ENCODE measurements around the gene NAV3. TPM values are rescaled to one million over a fixed set of nuclear protein-coding genes. Genes with fewer than 3 reads are reported as not detected.

The NAV3 gene
- polyA plus RNA-seq, 1 donor from 2014 or later: 36.9 TPM

- no peaks in the 10 kb centered on the region for H3F3A ChIP-seq (ENCODE audit: insufficient read depth, low read length, poor library complexity, severe bottlenecking)
- H3K36me3 ChIP-seq (ENCODE audit: insufficient read depth, low read length): no peaks in the 10 kb centered on the region
- H3K9me3 ChIP-seq (ENCODE audit: low read length): no peaks in the 10 kb centered on the region
- H3K9me2 ChIP-seq (ENCODE audit: insufficient read depth, low read length): no peaks in the 10 kb centered on the region
- TF ChIP-seq REST (IDR thresholded peaks at IDR 0.05; ENCODE audit: borderline replicate concordance) (no peak), SMC3 (conservative IDR thresholded peaks at IDR 0.05; ENCODE audit: poor library complexity) (no peak), TAF1 (IDR thresholded peaks at IDR 0.05; ENCODE audit: low read depth) (no peak), CTCF (IDR thresholded peaks at IDR 0.05; ENCODE audit: poor library complexity, severe bottlenecking) (no peak), POLR2AphosphoS5 (IDR thresholded peaks at IDR 0.05) (no peak), RAD21 (conservative IDR thresholded peaks at IDR 0.05) (no peak), EZH2 (IDR thresholded peaks at IDR 0.05; ENCODE audit: borderline replicate concordance, insufficient read depth, low read length, poor library complexity, severe bottlenecking) (no peak), EP300 (conservative IDR thresholded peaks at IDR 0.05; ENCODE audit: poor library complexity, severe bottlenecking) (no peak), MXI1 (conservative IDR thresholded peaks at IDR 0.05; ENCODE audit: poor library complexity, severe bottlenecking) (no peak)
- H2AFZ ChIP-seq (ENCODE audit: low read depth, low read length): no peak overlapping the region
- H4K20me1 ChIP-seq (ENCODE audit: insufficient read depth): no peaks in the 10 kb centered on the region
- H3K27me3 ChIP-seq (ENCODE audit: insufficient read depth, low read depth, low read length): no peaks in the 10 kb centered on the region
- no peak overlapping the region for H3K9ac ChIP-seq (ENCODE audit: low read length)
- no peak overlapping the region for H3K27ac ChIP-seq (ENCODE audit: low read length)
- no peak overlapping the region for H3K4me2 ChIP-seq (ENCODE audit: low read length)
- H3K4me3 ChIP-seq (ENCODE audit: low read length): no peak overlapping the region
- no peaks in the 10 kb centered on the region for H3K79me2 ChIP-seq (replicated peaks; ENCODE audit: insufficient read depth, low read length)
These were observed 11.7 kb downstream of the NAV3 start for GRCh38 chr12:77842430-77842829.

- H3K27me3 ChIP-seq (ENCODE audit: insufficient read depth, low read depth, low read length): no peaks in the 10 kb centered on the region
- H3K79me2 ChIP-seq (replicated peaks; ENCODE audit: insufficient read depth, low read length): no peaks in the 10 kb centered on the region
- no peaks in the 10 kb centered on the region for H3K36me3 ChIP-seq (ENCODE audit: insufficient read depth, low read length)
- H2AFZ ChIP-seq (ENCODE audit: low read depth, low read length): no peak overlapping the region
- no peak for TF ChIP-seq EZH2 (IDR thresholded peaks at IDR 0.05; ENCODE audit: borderline replicate concordance, insufficient read depth, low read length, poor library complexity, severe bottlenecking)
- no peak for TF ChIP-seq RAD21 (conservative IDR thresholded peaks at IDR 0.05)
- TF ChIP-seq TAF1 (IDR thresholded peaks at IDR 0.05; ENCODE audit: low read depth): no peak
- H3F3A ChIP-seq (ENCODE audit: insufficient read depth, low read length, poor library complexity, severe bottlenecking): no peaks in the 10 kb centered on the region
- no peak overlapping the region for H3K9ac ChIP-seq (ENCODE audit: low read length)
- no peak overlapping the region for H3K4me3 ChIP-seq (ENCODE audit: low read length)
- H3K9me3 ChIP-seq (ENCODE audit: low read length): no peaks in the 10 kb centered on the region
- no peak overlapping the region for H3K4me2 ChIP-seq (ENCODE audit: low read length)
- H4K20me1 ChIP-seq (ENCODE audit: insufficient read depth): no peaks in the 10 kb centered on the region
- H3K27ac ChIP-seq (ENCODE audit: low read length): no peak overlapping the region
- no peaks in the 10 kb centered on the region for H3K9me2 ChIP-seq (ENCODE audit: insufficient read depth, low read length)
These were observed 15.1 kb downstream of the NAV3 start for GRCh38 chr12:77845831-77846230.

Measured in neural cell (in vitro differentiated cells).